ENCODE results near the gene GNPNAT1. TPM values are rescaled to one million over a fixed set of nuclear protein-coding genes. Genes with fewer than 3 reads are reported as not detected.
A peak's percentile ranks its signal among the peaks of the same experiment; 100 is the strongest.

GNPNAT1 gene
- total RNA-seq (2021) (33.9 and 34.4 TPM in 2 replicates), Bru-seq, nascent RNA (percentile 81 among the genes with signal in this experiment), BruChase-seq, experiment 1, labeled RNA remaining after a 2-hour chase (percentile 91 among the genes with signal in this experiment), BruChase-seq, experiment 2, labeled RNA remaining after a 6-hour chase (percentile 95 among the genes with signal in this experiment)
- long read RNA-seq, transcript GNPNAT1-201 (6 exons, 3,860 nt) = major isoform, 26 of 43 reads
- long read RNA-seq, partial matches to known transcripts = 1 of 43 reads
- long read RNA-seq, other reads (novel, unspliced or antisense) = 16 of 43 reads

DNA sequence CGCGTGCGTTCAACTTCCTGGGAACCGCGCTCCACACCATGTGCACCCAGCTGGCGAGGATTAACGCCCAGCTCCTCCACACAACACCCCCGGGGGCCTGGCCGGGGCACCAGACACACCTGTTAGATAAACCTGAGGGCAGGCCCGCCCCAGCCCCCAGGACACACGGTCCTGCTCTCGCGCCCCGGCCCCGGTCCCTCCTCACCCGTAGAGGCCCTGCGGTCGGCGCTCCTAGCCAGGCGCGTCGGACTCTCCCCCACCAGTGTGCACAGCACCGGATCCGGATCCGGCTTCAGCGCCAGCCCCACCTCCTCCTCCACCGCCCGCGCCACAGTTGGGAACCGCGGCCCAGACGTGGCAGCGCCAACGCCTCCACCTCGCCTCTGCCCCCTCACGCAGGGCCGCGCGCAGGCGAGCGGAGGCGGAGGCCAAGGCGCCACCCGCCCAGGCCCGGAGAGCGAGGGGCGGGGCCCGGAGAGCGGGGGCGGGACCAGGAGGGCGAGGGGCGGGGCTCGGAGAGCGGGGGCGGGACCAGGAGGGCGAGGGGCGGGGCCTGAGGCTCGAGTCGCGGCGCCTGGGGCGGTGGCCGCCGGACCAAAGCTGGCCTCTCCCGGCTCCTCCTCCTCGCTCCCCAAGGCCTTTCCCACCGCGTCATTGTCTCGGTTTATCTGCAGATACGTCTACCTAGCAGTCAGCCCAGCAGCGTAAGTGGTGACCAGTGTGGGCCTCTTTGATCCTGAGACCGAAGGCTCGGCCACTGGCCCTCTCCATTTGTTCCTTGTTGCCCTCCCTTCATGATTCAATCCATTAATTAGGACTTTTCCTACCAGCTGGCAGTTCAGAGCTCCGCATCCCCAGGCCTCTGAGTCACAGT, at the start of gene GNPNAT1:
GNPNAT1 (minus strand) TSS at position 385 of the 874 bp plus-strand sequence. CDS start 6,957 bp downstream, outside the sequence.
- intact Hi-C loops (cut with micrococcal nuclease; ENCODE audit: unreplicated experiment) = no loop called here
- ChIA-PET CTCF (interaction anchor here (1.0 kb wide), 1 partner anchor 515 kb away, joined by 3 read pairs; no protein-coding TSS in a partner anchor), POLR2A (ENCODE audit: low non-redundant PET) (interaction anchor here (0.6 kb wide), 1 partner anchor 449 kb away, joined by 3 read pairs; no protein-coding TSS in a partner anchor)
- peak; percentile 94 for DNase-seq (ENCODE audit: low spot score)
- Histone ChIP-seq H3K4me3 (ENCODE audit: low read depth, low read length, poor library complexity, severe bottlenecking) (peak within 1 kb of the TSS; percentile 73), H3K9me3 (ENCODE audit: low read depth, low read length, poor library complexity, severe bottlenecking) (no peaks in the 10 kb centered on the region), H3K4me1 (ENCODE audit: insufficient read depth, low read length, poor library complexity, severe bottlenecking) (peaks cover 13% of the 10 kb centered on the region), H3K27ac (ENCODE audit: low read depth, low read length, poor library complexity, severe bottlenecking) (peak within 1 kb of the TSS; percentile 83), H3K27me3 (replicated peaks; ENCODE audit: insufficient read depth, low read depth, low read length, poor library complexity) (no peaks in the 10 kb centered on the region), H3K36me3 (ENCODE audit: insufficient read depth, low read length, poor library complexity, severe bottlenecking) (no peaks in the 10 kb centered on the region)
- BruUV-seq (replicated peaks) = no TSS peak
- TF ChIP-seq, protein P1, sequence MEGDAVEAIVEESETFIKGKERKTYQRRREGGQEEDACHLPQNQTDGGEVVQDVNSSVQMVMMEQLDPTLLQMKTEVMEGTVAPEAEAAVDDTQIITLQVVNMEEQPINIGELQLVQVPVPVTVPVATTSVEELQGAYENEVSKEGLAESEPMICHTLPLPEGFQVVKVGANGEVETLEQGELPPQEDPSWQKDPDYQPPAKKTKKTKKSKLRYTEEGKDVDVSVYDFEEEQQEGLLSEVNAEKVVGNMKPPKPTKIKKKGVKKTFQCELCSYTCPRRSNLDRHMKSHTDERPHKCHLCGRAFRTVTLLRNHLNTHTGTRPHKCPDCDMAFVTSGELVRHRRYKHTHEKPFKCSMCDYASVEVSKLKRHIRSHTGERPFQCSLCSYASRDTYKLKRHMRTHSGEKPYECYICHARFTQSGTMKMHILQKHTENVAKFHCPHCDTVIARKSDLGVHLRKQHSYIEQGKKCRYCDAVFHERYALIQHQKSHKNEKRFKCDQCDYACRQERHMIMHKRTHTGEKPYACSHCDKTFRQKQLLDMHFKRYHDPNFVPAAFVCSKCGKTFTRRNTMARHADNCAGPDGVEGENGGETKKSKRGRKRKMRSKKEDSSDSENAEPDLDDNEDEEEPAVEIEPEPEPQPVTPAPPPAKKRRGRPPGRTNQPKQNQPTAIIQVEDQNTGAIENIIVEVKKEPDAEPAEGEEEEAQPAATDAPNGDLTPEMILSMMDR (conservative IDR thresholded peaks at IDR 0.05; ENCODE audit: low read depth, low read length) = no peak
- no peak for TF ChIP-seq EZH2 (IDR thresholded peaks at IDR 0.05; ENCODE audit: borderline replicate concordance, low read depth, low read length, poor library complexity, severe bottlenecking)

DNA sequence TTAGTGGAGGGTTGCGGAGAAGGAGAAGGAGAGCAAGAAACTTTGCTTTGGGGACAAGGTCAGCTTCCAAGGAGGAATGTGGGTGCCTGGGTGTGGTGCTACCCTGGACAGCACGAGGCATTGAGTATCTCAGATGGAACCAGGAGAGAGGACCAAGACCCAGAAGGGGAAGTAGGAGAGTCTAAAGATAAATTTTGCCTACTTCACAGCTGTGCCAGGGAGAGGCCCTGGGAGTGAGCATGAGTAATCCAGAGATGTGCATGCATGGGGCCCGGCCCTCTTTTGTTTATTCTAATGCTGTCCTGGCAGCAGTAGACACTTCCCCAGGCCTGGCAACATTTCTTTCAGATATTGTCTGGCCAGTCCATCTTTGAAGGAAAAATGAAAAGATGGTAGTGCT, 49.5 kb upstream of the GNPNAT1 start:
- Histone ChIP-seq H3K9me3 (ENCODE audit: low read depth, low read length, poor library complexity, severe bottlenecking) (no peaks in the 10 kb centered on the region), H3K4me1 (ENCODE audit: insufficient read depth, low read length, poor library complexity, severe bottlenecking) (peaks cover 33% of the 10 kb centered on the region), H3K27me3 (replicated peaks; ENCODE audit: insufficient read depth, low read depth, low read length, poor library complexity) (no peaks in the 10 kb centered on the region), H3K27ac (ENCODE audit: low read depth, low read length, poor library complexity, severe bottlenecking) (no peak overlapping the region), H3K36me3 (ENCODE audit: insufficient read depth, low read length, poor library complexity, severe bottlenecking) (no peaks in the 10 kb centered on the region), H3K4me3 (ENCODE audit: low read depth, low read length, poor library complexity, severe bottlenecking) (no peak overlapping the region)
- TF ChIP-seq EZH2 (IDR thresholded peaks at IDR 0.05; ENCODE audit: borderline replicate concordance, low read depth, low read length, poor library complexity, severe bottlenecking) = no peak
- TF ChIP-seq, protein P1 (conservative IDR thresholded peaks at IDR 0.05; ENCODE audit: low read depth, low read length) = no peak
- intact Hi-C loops (cut with micrococcal nuclease; ENCODE audit: unreplicated experiment) = no loop called here
- ChIA-PET CTCF (no interaction called here), POLR2A (ENCODE audit: low non-redundant PET) (no interaction called here)
- no TSS peak for BruUV-seq (replicated peaks)
- peak; percentile 47 for DNase-seq (ENCODE audit: low spot score)

DNA sequence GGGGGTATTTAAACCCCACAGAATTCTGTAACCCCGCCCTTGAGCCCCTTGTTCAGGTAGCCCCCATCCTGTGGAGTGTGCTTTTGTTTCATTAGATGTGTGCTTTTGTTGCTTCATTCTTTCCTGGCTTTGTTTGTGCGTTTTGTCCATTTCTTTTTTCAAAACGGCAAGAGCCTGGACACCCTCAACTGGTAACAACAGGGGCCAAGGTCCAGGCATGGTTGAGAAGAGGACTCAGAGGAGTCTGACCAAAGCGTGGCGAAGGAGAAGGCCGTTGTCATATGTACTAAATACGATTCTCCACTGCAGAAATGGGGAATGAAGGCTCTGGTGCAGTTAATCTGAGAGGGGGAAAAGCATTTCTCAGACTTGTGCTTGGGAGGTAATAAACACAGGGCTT, 46.0 kb upstream of the GNPNAT1 start:
- Histone ChIP-seq H3K4me3 (ENCODE audit: low read depth, low read length, poor library complexity, severe bottlenecking) (no peak overlapping the region), H3K27ac (ENCODE audit: low read depth, low read length, poor library complexity, severe bottlenecking) (no peak overlapping the region), H3K36me3 (ENCODE audit: insufficient read depth, low read length, poor library complexity, severe bottlenecking) (no peaks in the 10 kb centered on the region), H3K9me3 (ENCODE audit: low read depth, low read length, poor library complexity, severe bottlenecking) (no peaks in the 10 kb centered on the region), H3K4me1 (ENCODE audit: insufficient read depth, low read length, poor library complexity, severe bottlenecking) (peaks cover 38% of the 10 kb centered on the region), H3K27me3 (replicated peaks; ENCODE audit: insufficient read depth, low read depth, low read length, poor library complexity) (no peaks in the 10 kb centered on the region)
- intact Hi-C loops (cut with micrococcal nuclease; ENCODE audit: unreplicated experiment) = no loop called here
- DNase-seq (ENCODE audit: low spot score) = no peak
- ChIA-PET CTCF (no interaction called here), POLR2A (ENCODE audit: low non-redundant PET) (no interaction called here)
- no TSS peak for BruUV-seq (replicated peaks)
- no peak for TF ChIP-seq EZH2 (IDR thresholded peaks at IDR 0.05; ENCODE audit: borderline replicate concordance, low read depth, low read length, poor library complexity, severe bottlenecking)
- TF ChIP-seq, protein P1 (conservative IDR thresholded peaks at IDR 0.05; ENCODE audit: low read depth, low read length) = no peak

All from A673 (cell line).